IPS-20b (cell line): ENCODE data around the gene CSDE1.
"Not testable (repeated sequence)": the region's sequence is repeated elsewhere in the genome, so short reads cannot be mapped to it uniquely, and the experiment has no call there.

Experiments used
- H3K27ac ChIP-seq: one replicate; pipeline ENCODE4 v1.5.1; 2013; ENCODE audit warnings: low read length
- H3K27me3 ChIP-seq: 2 replicates; pipeline ENCODE4 v1.6.1; 2013; ENCODE audit warnings: mild to moderate bottlenecking, low read length, inconsistent platforms; ENCODE audit not compliant: insufficient read depth
- H3K36me3 ChIP-seq: 2 replicates; pipeline ENCODE4 v1.6.1; 2013; ENCODE audit warnings: low read depth, mild to moderate bottlenecking, inconsistent platforms, low read length, moderate library complexity; ENCODE audit not compliant: insufficient read depth
- H3K4me1 ChIP-seq: 2 replicates; pipeline ENCODE4 v1.6.1; 2013; ENCODE audit warnings: mild to moderate bottlenecking, control low read depth, inconsistent platforms, low read length, moderate library complexity; ENCODE audit not compliant: insufficient read depth
- H3K4me3 ChIP-seq: 2 replicates; pipeline ENCODE4 v1.5.1; 2013; ENCODE audit warnings: mild to moderate bottlenecking, low read length, inconsistent platforms
- H3K9ac ChIP-seq: 2 replicates; pipeline ENCODE4 v1.6.1; 2013; ENCODE audit warnings: low read depth, mild to moderate bottlenecking, inconsistent platforms, low read length, moderate library complexity
- H3K9me3 ChIP-seq: 2 replicates; pipeline ENCODE4 v1.6.1; 2013; ENCODE audit warnings: mild to moderate bottlenecking, low read depth, low read length, inconsistent platforms; ENCODE audit not compliant: insufficient read depth

The CSDE1 gene

GRCh38 chr1:114770989-114771388, 13.2 kb upstream of the CSDE1 start:
- H3K36me3 ChIP-seq: peaks cover 60% of the 10 kb centered on the region
- no peaks in the 10 kb centered on the region for H3K9me3 ChIP-seq
- H3K27ac ChIP-seq: no peak overlapping the region
- H3K27me3 ChIP-seq: no peaks in the 10 kb centered on the region
- no peak overlapping the region for H3K9ac ChIP-seq
- H3K4me1 ChIP-seq: no peaks in the 10 kb centered on the region
- no peak overlapping the region for H3K4me3 ChIP-seq

- no peaks in the 10 kb centered on the region for H3K27me3 ChIP-seq
- H3K9ac ChIP-seq: no peak overlapping the region
- no peak overlapping the region for H3K27ac ChIP-seq
- H3K9me3 ChIP-seq: no peaks in the 10 kb centered on the region
- peaks cover 6% of the 10 kb centered on the region; the same call in 1 of the 2 replicates for H3K36me3 ChIP-seq
- no peak overlapping the region for H3K4me3 ChIP-seq
- no peaks in the 10 kb centered on the region for H3K4me1 ChIP-seq
These were observed 6.9 kb upstream of the CSDE1 start for GRCh38 chr1:114764689-114765088.

- Histone ChIP-seq H3K4me1 (peaks cover 17% of the 10 kb centered on the region), H3K9ac (peak overlapping the region; percentile 100; the same call in 1 of the 2 replicates), H3K27me3 (no peaks in the 10 kb centered on the region), H3K9me3 (no peaks in the 10 kb centered on the region), H3K27ac (peak overlapping the region; percentile 50), H3K36me3 (peaks cover 19% of the 10 kb centered on the region), H3K4me3 (peak overlapping the region; percentile 91)
These were observed 560 bp upstream of the CSDE1 start for GRCh38 chr1:114758256-114758832.

GRCh38 chr1:114756949-114757454, 782 bp downstream of the CSDE1 start:
- H3K27ac ChIP-seq: peak overlapping the region; percentile 95
- peak overlapping the region; percentile 100 for H3K9ac ChIP-seq
- H3K4me3 ChIP-seq: peak overlapping the region; percentile 91
- peaks cover 19% of the 10 kb centered on the region for H3K36me3 ChIP-seq
- peaks cover 21% of the 10 kb centered on the region for H3K4me1 ChIP-seq
- no peaks in the 10 kb centered on the region for H3K27me3 ChIP-seq
- no peaks in the 10 kb centered on the region for H3K9me3 ChIP-seq

GRCh38 chr1:114756009-114756892, 1.5 kb downstream of the CSDE1 start:
- H3K27ac ChIP-seq: peak overlapping the region; percentile 95
- H3K9me3 ChIP-seq: no peaks in the 10 kb centered on the region
- peaks cover 19% of the 10 kb centered on the region for H3K36me3 ChIP-seq
- peaks cover 21% of the 10 kb centered on the region for H3K4me1 ChIP-seq
- H3K4me3 ChIP-seq: peak overlapping the region; percentile 91
- H3K27me3 ChIP-seq: no peaks in the 10 kb centered on the region
- H3K9ac ChIP-seq: peak overlapping the region; percentile 100

- H3K36me3 ChIP-seq: peaks cover 28% of the 10 kb centered on the region
- H3K9ac ChIP-seq: peak overlapping the region; percentile 100; the same call in 1 of the 2 replicates
These were observed 2.5 kb downstream of the CSDE1 start for GRCh38 chr1:114755006-114755931.

GRCh38 chr1:114753702-114754101, 4.1 kb downstream of the CSDE1 start:
- Histone ChIP-seq H3K36me3 (peaks cover 44% of the 10 kb centered on the region), H3K4me1 (peaks cover 21% of the 10 kb centered on the region)
- not testable (repeated sequence) for H3K9me3 ChIP-seq, H3K9ac ChIP-seq, H3K27me3 ChIP-seq, H3K4me3 ChIP-seq, H3K27ac ChIP-seq

More at GRCh38 chr1:114755006-114755931, 2.5 kb downstream of the CSDE1 start:
- no peaks in the 10 kb centered on the region for H3K9me3 ChIP-seq
- no peaks in the 10 kb centered on the region for H3K27me3 ChIP-seq
- peaks cover 21% of the 10 kb centered on the region for H3K4me1 ChIP-seq
- H3K4me3 ChIP-seq: peak overlapping the region; percentile 91
- no peak overlapping the region for H3K27ac ChIP-seq

GRCh38 chr1:114753143-114753542, 4.6 kb downstream of the CSDE1 start:
- peaks cover 18% of the 10 kb centered on the region for H3K4me1 ChIP-seq
- 0 out of 2 replicates have a peak overlapping the region, but pooled peaks have one; percentile 3 for H3K4me3 ChIP-seq
- H3K27ac ChIP-seq: no peak overlapping the region
- H3K36me3 ChIP-seq: peaks cover 50% of the 10 kb centered on the region
- H3K27me3 ChIP-seq: no peaks in the 10 kb centered on the region
- H3K9ac ChIP-seq: no peak overlapping the region
- H3K9me3 ChIP-seq: no peaks in the 10 kb centered on the region

- Histone ChIP-seq H3K9ac (no peak overlapping the region), H3K36me3 (peaks cover 63% of the 10 kb centered on the region), H3K27ac (no peak overlapping the region), H3K4me1 (peaks cover 12% of the 10 kb centered on the region), H3K4me3 (no peak overlapping the region), H3K9me3 (no peaks in the 10 kb centered on the region), H3K27me3 (no peaks in the 10 kb centered on the region)
These were observed 7.0 kb downstream of the CSDE1 start for GRCh38 chr1:114750780-114751179.

- H3K27ac ChIP-seq: no peak overlapping the region
- H3K27me3 ChIP-seq: no peaks in the 10 kb centered on the region
- no peaks in the 10 kb centered on the region for H3K9me3 ChIP-seq
- peaks cover 5% of the 10 kb centered on the region; the same call in 1 of the 2 replicates for H3K4me1 ChIP-seq
- H3K36me3 ChIP-seq: peaks cover 64% of the 10 kb centered on the region
- H3K9ac ChIP-seq: no peak overlapping the region
- no peak overlapping the region for H3K4me3 ChIP-seq
These were observed 7.9 kb downstream of the CSDE1 start for GRCh38 chr1:114749835-114750234.

- no peak overlapping the region for H3K27ac ChIP-seq
- no peaks in the 10 kb centered on the region for H3K27me3 ChIP-seq
- no peaks in the 10 kb centered on the region for H3K4me1 ChIP-seq
- H3K4me3 ChIP-seq: no peak overlapping the region
- H3K36me3 ChIP-seq: peaks cover 96% of the 10 kb centered on the region
- no peaks in the 10 kb centered on the region for H3K9me3 ChIP-seq
- H3K9ac ChIP-seq: no peak overlapping the region
These were observed 11.2 kb downstream of the CSDE1 start for GRCh38 chr1:114746450-114747121.
